ENCODE results near the gene MPP2. TPM values are rescaled to one million over a fixed set of nuclear protein-coding genes. Genes with fewer than 3 reads are reported as not detected.

MPP2 gene
- total RNA-seq, 4 donors from 2014 or later, result 0.18 to 3.6 (median 0.54) TPM

DNA sequence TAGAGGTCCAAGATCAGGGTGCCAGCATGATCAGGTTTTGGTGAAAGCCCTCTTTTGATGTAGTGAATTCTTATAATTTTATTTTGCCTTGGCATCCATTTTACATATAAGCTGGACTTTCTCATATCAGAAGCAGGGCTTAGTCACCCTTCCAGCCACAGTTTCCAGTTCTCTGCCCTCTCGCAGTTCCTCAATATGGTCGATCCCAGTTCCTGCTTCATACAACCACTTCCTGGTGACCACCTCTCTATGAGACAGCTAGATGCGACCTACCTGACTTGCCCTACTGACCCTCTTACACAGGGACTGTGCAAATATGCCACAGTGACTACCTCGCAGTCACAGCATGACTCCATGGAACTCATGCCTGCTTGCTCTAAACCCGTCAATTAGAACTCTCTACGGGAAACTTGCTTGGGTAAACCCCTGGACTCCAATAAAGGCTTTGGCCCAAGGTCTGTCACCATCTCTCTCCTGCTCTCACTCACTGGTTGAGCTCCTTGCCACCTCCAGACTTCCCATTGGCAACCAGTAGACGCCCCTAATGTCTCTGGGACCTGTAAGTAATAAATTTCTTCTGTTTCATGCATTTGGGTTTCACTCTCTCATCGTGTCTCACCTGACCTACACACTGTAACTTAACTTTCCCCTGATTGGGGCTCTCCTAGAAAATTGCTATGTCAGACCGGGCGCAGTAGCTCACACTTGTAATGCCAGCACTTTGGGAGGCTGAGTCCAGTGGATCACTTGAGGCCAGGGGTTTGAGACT is 38.9 kb downstream of the MPP2 start:
- Histone ChIP-seq H3K36me3 (no peaks in the 10 kb centered on the region), H3K4me1 (peaks cover 0 to 10% (median 4%) of the 10 kb centered on the region in 3 donors), H3K9me3 (no peaks in the 10 kb centered on the region), H3K27me3 (peaks cover 0 to 17% (median 0%) of the 10 kb centered on the region in 4 donors), H3K4me3 (no peak overlapping the region), H3K27ac (no peak overlapping the region)
- no peak for TF ChIP-seq POLR2A (IDR thresholded peaks at IDR 0.05)
- TF ChIP-seq, protein P1, sequence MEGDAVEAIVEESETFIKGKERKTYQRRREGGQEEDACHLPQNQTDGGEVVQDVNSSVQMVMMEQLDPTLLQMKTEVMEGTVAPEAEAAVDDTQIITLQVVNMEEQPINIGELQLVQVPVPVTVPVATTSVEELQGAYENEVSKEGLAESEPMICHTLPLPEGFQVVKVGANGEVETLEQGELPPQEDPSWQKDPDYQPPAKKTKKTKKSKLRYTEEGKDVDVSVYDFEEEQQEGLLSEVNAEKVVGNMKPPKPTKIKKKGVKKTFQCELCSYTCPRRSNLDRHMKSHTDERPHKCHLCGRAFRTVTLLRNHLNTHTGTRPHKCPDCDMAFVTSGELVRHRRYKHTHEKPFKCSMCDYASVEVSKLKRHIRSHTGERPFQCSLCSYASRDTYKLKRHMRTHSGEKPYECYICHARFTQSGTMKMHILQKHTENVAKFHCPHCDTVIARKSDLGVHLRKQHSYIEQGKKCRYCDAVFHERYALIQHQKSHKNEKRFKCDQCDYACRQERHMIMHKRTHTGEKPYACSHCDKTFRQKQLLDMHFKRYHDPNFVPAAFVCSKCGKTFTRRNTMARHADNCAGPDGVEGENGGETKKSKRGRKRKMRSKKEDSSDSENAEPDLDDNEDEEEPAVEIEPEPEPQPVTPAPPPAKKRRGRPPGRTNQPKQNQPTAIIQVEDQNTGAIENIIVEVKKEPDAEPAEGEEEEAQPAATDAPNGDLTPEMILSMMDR (IDR thresholded peaks at IDR 0.05), result no peak
- 80 to 86% methylated on average over 8 to 10 of the region's 10 CpGs for WGBS, 2 donors
- DNase-seq, result no peak
- intact Hi-C loops (cut with DNase I), result no loop called here

DNA sequence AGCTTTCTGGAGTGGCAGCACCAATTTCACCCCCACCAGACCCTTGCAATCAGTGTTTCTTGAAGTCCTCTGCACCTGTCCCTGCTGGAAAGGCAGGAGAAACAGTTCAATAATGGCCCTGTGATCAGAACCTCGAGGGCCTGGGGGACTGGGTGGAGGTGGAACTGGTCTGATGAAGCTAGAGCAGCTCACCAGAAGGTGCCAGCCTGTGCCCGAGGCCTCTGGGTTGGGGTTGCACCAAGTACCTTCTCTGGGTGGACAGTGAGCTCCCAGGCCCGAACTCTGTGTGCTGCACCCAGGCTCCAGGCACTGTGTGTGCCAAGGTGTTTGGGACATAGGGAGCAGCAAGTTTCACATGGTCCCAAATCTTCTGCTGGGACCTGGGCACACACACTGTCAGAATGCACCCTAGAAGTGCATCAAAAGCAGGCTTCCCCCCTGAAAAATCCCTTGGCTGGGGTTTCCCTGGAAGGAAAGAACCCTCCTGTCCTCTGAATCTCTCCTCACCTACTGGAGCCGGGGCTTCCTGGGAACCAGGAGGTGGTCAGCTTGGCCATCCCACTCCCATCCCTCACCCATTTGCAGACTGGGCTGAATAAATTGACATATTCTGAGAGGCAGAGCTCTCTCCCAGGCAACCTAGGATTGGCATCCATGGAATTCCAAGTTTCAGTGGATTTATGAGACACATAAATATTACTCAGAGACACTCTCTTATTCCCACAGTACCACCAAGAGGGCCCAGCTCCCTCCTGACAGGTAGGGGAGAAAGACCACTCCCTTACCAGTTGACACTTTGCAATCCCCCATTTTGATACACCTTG is 43.0 kb downstream of the MPP2 start:
- Histone ChIP-seq H3K36me3 (no peaks in the 10 kb centered on the region), H3K4me1 (peaks cover 0 to 22% (median 6%) of the 10 kb centered on the region in 3 donors), H3K27me3 (peaks cover 0 to 7% (median 0%) of the 10 kb centered on the region in 4 donors), H3K9me3 (no peaks in the 10 kb centered on the region), H3K4me3 (no peak overlapping the region), H3K27ac (no peak overlapping the region)
- no peak for DNase-seq
- WGBS, 2 donors, result 58% methylated on average over 3 of the region's 4 CpGs; no CpG with 5 or more reads in 1 of the 2 donors
- intact Hi-C loops (cut with DNase I), result no loop called here
- TF ChIP-seq, protein P1 (IDR thresholded peaks at IDR 0.05), result no peak
- no peak for TF ChIP-seq POLR2A (IDR thresholded peaks at IDR 0.05)

DNA sequence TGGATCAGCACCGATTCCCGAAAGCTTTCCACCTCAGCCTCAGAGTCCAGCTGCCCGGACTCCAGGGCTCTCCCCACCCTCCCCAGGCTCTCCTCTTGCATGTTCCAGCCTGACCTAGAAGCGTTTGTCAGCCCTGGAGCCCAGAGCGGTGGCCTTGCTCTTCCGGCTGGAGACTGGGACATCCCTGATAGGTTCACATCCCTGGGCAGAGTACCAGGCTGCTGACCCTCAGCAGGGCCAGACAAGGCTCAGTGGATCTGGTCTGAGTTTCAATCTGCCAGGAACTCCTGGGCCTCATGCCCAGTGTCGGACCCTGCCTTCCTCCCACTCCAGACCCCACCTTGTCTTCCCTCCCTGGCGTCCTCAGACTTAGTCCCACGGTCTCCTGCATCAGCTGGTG is 45.4 kb downstream of the MPP2 start:
- intact Hi-C loops (cut with DNase I), result no loop called here
- Histone ChIP-seq H3K27ac (peak overlapping the region in 2 of 4 donors; percentile 35 to 39), H3K4me3 (no peak overlapping the region), H3K36me3 (no peaks in the 10 kb centered on the region), H3K4me1 (peaks cover 0 to 22% (median 6%) of the 10 kb centered on the region in 3 donors), H3K9me3 (no peaks in the 10 kb centered on the region), H3K27me3 (peaks cover 0 to 18% (median 0%) of the 10 kb centered on the region in 4 donors)
- 79 to 96% methylated on average over 4 to 9 of the region's 9 CpGs for WGBS, 2 donors
- TF ChIP-seq POLR2A (IDR thresholded peaks at IDR 0.05), result no peak
- TF ChIP-seq, protein P1 (IDR thresholded peaks at IDR 0.05), result no peak
- DNase-seq, result no peak

DNA sequence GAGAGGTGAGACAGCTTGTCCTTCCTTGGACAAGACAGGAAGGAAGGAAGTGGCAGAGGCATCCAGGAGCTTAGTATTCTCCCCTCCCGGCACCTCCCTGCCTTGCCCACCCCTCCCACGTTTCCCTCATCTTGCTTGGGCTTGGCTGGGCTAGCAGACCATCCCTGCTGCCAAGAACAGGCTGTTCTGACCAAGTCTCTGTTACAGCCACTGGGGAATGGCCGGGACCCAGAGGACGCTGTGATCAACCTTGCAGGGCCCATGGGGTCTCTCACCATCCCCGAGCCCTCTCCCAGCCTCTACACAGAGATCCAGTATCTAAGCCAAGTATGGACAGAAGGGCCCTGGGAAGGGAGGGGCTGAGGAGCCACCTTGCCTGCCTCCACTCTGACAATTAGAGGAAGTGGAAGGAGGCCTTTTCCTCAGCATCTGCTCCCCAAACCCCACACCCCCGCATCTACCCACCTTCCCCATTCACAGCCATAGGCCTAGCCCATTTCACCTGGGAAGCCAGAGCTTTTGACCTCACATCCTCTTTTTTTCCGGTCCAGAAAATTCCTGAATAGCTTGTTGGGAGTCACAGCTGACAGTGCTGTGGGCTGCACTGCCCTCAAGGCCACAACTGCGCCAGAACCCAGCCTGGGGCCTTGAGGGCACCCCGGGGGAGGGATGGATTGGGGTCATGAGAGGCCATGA is 46.3 kb downstream of the MPP2 start:
- intact Hi-C loops (cut with DNase I), result no loop called here
- no peak for DNase-seq

More for the DNA sequence above, 46.3 kb downstream of the MPP2 start:
- peaks cover 0 to 22% (median 6%) of the 10 kb centered on the region in 3 donors for H3K4me1 ChIP-seq
- no peaks in the 10 kb centered on the region for H3K9me3 ChIP-seq
- 27 to 53% methylated on average over 7 of the region's 9 CpGs for WGBS, 2 donors
- peak overlapping the region in 2 of 4 donors; percentile 35 to 39 for H3K27ac ChIP-seq
- peaks cover 0 to 27% (median 0%) of the 10 kb centered on the region in 4 donors for H3K27me3 ChIP-seq
- TF ChIP-seq, protein P1 (IDR thresholded peaks at IDR 0.05), result no peak
- no peak for TF ChIP-seq POLR2A (IDR thresholded peaks at IDR 0.05)
- no peak overlapping the region for H3K4me3 ChIP-seq
- no peaks in the 10 kb centered on the region for H3K36me3 ChIP-seq
